IMR-90 (cell line): ENCODE results near the gene TOB2. TPM values are rescaled to one million over a fixed set of nuclear protein-coding genes. Genes with fewer than 3 reads are reported as not detected.

ENCODE experiments used
- ATAC-seq: fragments of 200-7000 bp; cut with Tn5 transposase; 2 replicates; pipeline ENCODE4 v1.9.1; 2020; ENCODE audit warnings: low read depth, mild to moderate bottlenecking, moderate library complexity
- BruUV-seq: library from RNA; stranded (reverse); fragments of 400-500 nt; replicated peaks from 2 replicates; lab custom pipeline; 2021; lab: Mats Ljungman, UMichigan
- CTCF ChIA-PET: fragments of 300-600 bp; formaldehyde crosslinking; extraction: SDS; loops from one replicate; lab custom pipeline; 2021; ENCODE audit warnings: antibody characterized with exemption; lab: Yijun Ruan, JAX
- POLR2A ChIA-PET: fragments of 300-600 bp; sonication (Branson Sonifier 250); formaldehyde crosslinking; loops from one replicate; lab custom pipeline; 2022; ENCODE audit warnings: antibody characterized with exemption; ENCODE audit not compliant: unreplicated experiment; lab: Charles Lee
- DNase-seq: peaks from one replicate; pipeline ENCODE4 v3.0.0; 2013
- H2AFZ ChIP-seq: replicated peaks from 2 replicates; pipeline ENCODE3; 2013; ENCODE audit warnings: low read length, mild to moderate bottlenecking; ENCODE audit not compliant: poor library complexity
- H2AK5ac ChIP-seq: 2 replicates; pipeline ENCODE4 v1.6.1; 2013; ENCODE audit warnings: low read depth, low read length, inconsistent platforms
- H2AK9ac ChIP-seq: replicated peaks from 2 replicates; pipeline ENCODE3; 2013; ENCODE audit warnings: mild to moderate bottlenecking, low read depth, low read length, moderate library complexity; ENCODE audit not compliant: poor library complexity
- H2BK120ac ChIP-seq: 2 replicates; pipeline ENCODE4 v1.6.1; 2013; ENCODE audit warnings: low read depth, low read length, inconsistent platforms
- H2BK15ac ChIP-seq: 3 replicates; pipeline ENCODE4 v1.6.1; 2013; ENCODE audit warnings: low read depth, low read length, inconsistent platforms
- H2BK20ac ChIP-seq: 2 replicates; pipeline ENCODE4 v1.6.1; 2013; ENCODE audit warnings: low read depth, mild to moderate bottlenecking, inconsistent platforms, low read length, moderate library complexity
- H2BK5ac ChIP-seq: 2 replicates; pipeline ENCODE4 v1.6.1; 2013; ENCODE audit warnings: mild to moderate bottlenecking, low read depth, low read length, inconsistent platforms; ENCODE audit not compliant: poor library complexity, severe bottlenecking
- H3K14ac ChIP-seq: replicated peaks from 2 replicates; pipeline ENCODE4 v1.6.1; 2013; ENCODE audit warnings: low read depth, low read length, inconsistent platforms
- H3K18ac ChIP-seq: 2 replicates; pipeline ENCODE4 v1.6.1; 2013; ENCODE audit warnings: low read depth, low read length, control low read depth
- H3K23ac ChIP-seq: 2 replicates; pipeline ENCODE4 v1.6.1; 2013; ENCODE audit warnings: low read depth, low read length, inconsistent platforms
- H3K27ac ChIP-seq: 2 replicates; pipeline ENCODE4 v1.5.1; 2013; ENCODE audit warnings: mild to moderate bottlenecking, control low read depth, low read length; ENCODE audit not compliant: insufficient read depth
- H3K27me3 ChIP-seq: 2 replicates; pipeline ENCODE4 v1.6.1; 2013; ENCODE audit warnings: low read length; ENCODE audit not compliant: control insufficient read depth, insufficient read depth
- H3K36me3 ChIP-seq: 2 replicates; pipeline ENCODE4 v1.6.1; 2013; ENCODE audit warnings: low read length, mixed read lengths; ENCODE audit not compliant: control insufficient read depth, insufficient read depth
- H3K4ac ChIP-seq: 2 replicates; pipeline ENCODE4 v1.6.1; 2013; ENCODE audit warnings: low read depth, low read length, inconsistent platforms
- H3K4me1 ChIP-seq: 2 replicates; pipeline ENCODE4 v1.6.1; 2013; ENCODE audit warnings: low read length, mixed read lengths; ENCODE audit not compliant: control insufficient read depth, insufficient read depth
- H3K4me2 ChIP-seq: 2 replicates; pipeline ENCODE4 v1.6.1; 2013; ENCODE audit warnings: low read depth, mild to moderate bottlenecking, control low read depth, low read length, moderate library complexity
- H3K4me3 ChIP-seq: 2 replicates; pipeline ENCODE4 v1.5.1; 2013; ENCODE audit warnings: low read depth, mild to moderate bottlenecking, control low read depth, low read length, moderate library complexity; ENCODE audit not compliant: insufficient read depth
- H3K56ac ChIP-seq: 2 replicates; pipeline ENCODE4 v1.6.1; 2013; ENCODE audit warnings: low read length, inconsistent platforms; ENCODE audit not compliant: insufficient read depth; ENCODE audit errors: extremely low read depth
- H3K79me1 ChIP-seq, 2 experiments: 2 replicates each; pipeline ENCODE4 v1.6.1; 2013; ENCODE audit warnings: low read length in 2 of 2, inconsistent platforms in 1 of 2, low read depth in 1 of 2
- H3K9ac ChIP-seq: 2 replicates; pipeline ENCODE4 v1.6.1; 2013; ENCODE audit warnings: low read depth, low read length, control low read depth
- H3K9me1 ChIP-seq: 2 replicates; pipeline ENCODE4 v1.6.1; 2013; ENCODE audit warnings: low read length, inconsistent platforms; ENCODE audit not compliant: insufficient read depth
- H3K9me3 ChIP-seq: 2 replicates; pipeline ENCODE4 v1.6.1; 2013; ENCODE audit warnings: low read length; ENCODE audit not compliant: control insufficient read depth, insufficient read depth
- H4K20me1 ChIP-seq: 2 replicates; pipeline ENCODE4 v1.6.1; 2013; ENCODE audit warnings: low read length, inconsistent platforms; ENCODE audit not compliant: insufficient read depth
- H4K5ac ChIP-seq: 2 replicates; pipeline ENCODE4 v1.6.1; 2013; ENCODE audit warnings: mild to moderate bottlenecking, low read depth, low read length, control low read depth
- H4K8ac ChIP-seq, 2 experiments: 2 replicates each; pipeline ENCODE4 v1.6.1; 2013; ENCODE audit warnings: low read depth in 2 of 2, low read length in 2 of 2, control low read depth in 1 of 2, inconsistent platforms in 1 of 2
- H4K91ac ChIP-seq: 2 replicates; pipeline ENCODE4 v1.6.1; 2013; ENCODE audit warnings: low read depth, low read length, inconsistent platforms; ENCODE audit not compliant: insufficient read depth
- BHLHE40 ChIP-seq: fragments of 150-350 bp; IDR thresholded peaks from 2 replicates; pipeline ENCODE4 v1.6.1; 2016; ENCODE audit warnings: mild to moderate bottlenecking, low read depth, low read length
- CEBPB ChIP-seq: IDR thresholded peaks from 2 replicates; pipeline ENCODE4 v1.6.1; 2012; ENCODE audit warnings: low read depth, low read length, improper control_type of control experiment
- CHD1 ChIP-seq: IDR thresholded peaks from 2 replicates; pipeline ENCODE4 v1.6.1; 2012; ENCODE audit warnings: low read depth, low read length, improper control_type of control experiment
- FOS ChIP-seq: fragments of 150-350 bp; IDR thresholded peaks from 2 replicates; pipeline ENCODE4 v1.6.1; 2016; ENCODE audit warnings: low read depth, low read length
- MAFK ChIP-seq: IDR thresholded peaks from 2 replicates; pipeline ENCODE4 v1.6.1; 2012; ENCODE audit warnings: low read depth, low read length, improper control_type of control experiment
- MAZ ChIP-seq: IDR thresholded peaks from 2 replicates; pipeline ENCODE4 v1.6.1; 2012; ENCODE audit warnings: low read depth, mild to moderate bottlenecking, low read length, improper control_type of control experiment, moderate library complexity, borderline replicate concordance
- MXI1 ChIP-seq: IDR thresholded peaks from 2 replicates; pipeline ENCODE4 v1.6.1; 2012; ENCODE audit warnings: low read depth, mild to moderate bottlenecking, low read length, moderate library complexity, borderline replicate concordance
- NFE2L2 ChIP-seq: fragments of 150-350 bp; IDR thresholded peaks from 2 replicates; pipeline ENCODE4 v1.6.1; 2016; ENCODE audit warnings: low read depth, mild to moderate bottlenecking, low read length
- POLR2A ChIP-seq: IDR thresholded peaks from 2 replicates; pipeline ENCODE4 v1.6.1; 2012; ENCODE audit warnings: mild to moderate bottlenecking, low read depth, low read length
- RAD21 ChIP-seq: IDR thresholded peaks from 2 replicates; pipeline ENCODE4 v1.6.1; 2012; ENCODE audit warnings: low read length, improper control_type of control experiment
- RCOR1 ChIP-seq: IDR thresholded peaks from 2 replicates; pipeline ENCODE4 v1.6.1; 2012; ENCODE audit warnings: mild to moderate bottlenecking, low read length, improper control_type of control experiment; ENCODE audit not compliant: insufficient replicate concordance
- RFX5 ChIP-seq: IDR thresholded peaks from 2 replicates; pipeline ENCODE4 v1.8.0; 2012; ENCODE audit warnings: low read depth, mild to moderate bottlenecking, low read length, moderate library complexity
- SMC3 ChIP-seq: fragments of 150-350 bp; IDR thresholded peaks from 2 replicates; pipeline ENCODE4 v1.6.1; 2016; ENCODE audit warnings: low read depth, mild to moderate bottlenecking, antibody characterized with exemption, low read length, moderate library complexity
- WGBS, 2 experiments: methylation state at CpG; one replicate each; pipeline versions ENCODE4 v1.1.5 to v1.1.7; 2013; ENCODE audit warnings: missing lambda C conversion rate in 2 of 2; ENCODE audit not compliant: insufficient read length in 1 of 2; ENCODE audit errors: extremely low coverage in 2 of 2; 5-methylcytosine and 5-hydroxymethylcytosine counted together
- dilution Hi-C: fragments of 300-500 bp; cut with HindIII; formaldehyde crosslinking; loops from one replicate; pipeline ENCODE4 v1.14.3; 2018; ENCODE audit warnings: low sequenced_read_pairs; ENCODE audit not compliant: unreplicated experiment
- in situ Hi-C: fragments of 300-500 bp; cut with MboI; formaldehyde crosslinking; loops from 3 replicates; pipeline ENCODE4 v1.14.3; 2019; ENCODE audit warnings: low sequenced_read_pairs, inconsistent platforms, mixed read lengths
- intact Hi-C: fragments of 100-400 bp; cut with micrococcal nuclease; formaldehyde crosslinking; loops from 2 replicates; pipeline ENCODE4 v1.10.0; 2022
- polyA plus RNA-seq, 3 experiments: library from polyadenylated mRNA; depleted of rRNA; stranded (reverse); fragments of >200 nt; gene quantifications; 2 replicates each; pipeline ENCODE4 v1.2.3, GENCODE V29; 2012; ENCODE audit warnings: low replicate concordance in 1 of 3
- total RNA-seq: library from RNA; depleted of rRNA; stranded (reverse); fragments of >200 nt; gene quantifications from 2 replicates; pipeline ENCODE4 v1.2.3, GENCODE V29; 2012
- TF ChIP-seq, protein P1 (sequence below): fragments of 150-350 bp; IDR thresholded peaks from 2 replicates; pipeline ENCODE4 v1.6.1; 2016; ENCODE audit warnings: low read depth, mild to moderate bottlenecking, low read length, moderate library complexity, borderline replicate concordance
- TF ChIP-seq, protein P2 (sequence below): conservative IDR thresholded peaks from 2 replicates; pipeline ENCODE4 v1.5.1; 2012; ENCODE audit warnings: mild to moderate bottlenecking, low read depth, low read length, improper control_type of control experiment
- TF ChIP-seq, protein P3 (sequence below): fragments of 150-350 bp; IDR thresholded peaks from 2 replicates; pipeline ENCODE4 v1.6.1; 2017; ENCODE audit warnings: mild to moderate bottlenecking, antibody characterized with exemption, low read length, low read depth

The TOB2 gene
- total and polyA plus RNA-seq, 2 of the 4 experiments (the other 2 are of a cell fraction) = 17.4 to 23.3 TPM

DNA sequence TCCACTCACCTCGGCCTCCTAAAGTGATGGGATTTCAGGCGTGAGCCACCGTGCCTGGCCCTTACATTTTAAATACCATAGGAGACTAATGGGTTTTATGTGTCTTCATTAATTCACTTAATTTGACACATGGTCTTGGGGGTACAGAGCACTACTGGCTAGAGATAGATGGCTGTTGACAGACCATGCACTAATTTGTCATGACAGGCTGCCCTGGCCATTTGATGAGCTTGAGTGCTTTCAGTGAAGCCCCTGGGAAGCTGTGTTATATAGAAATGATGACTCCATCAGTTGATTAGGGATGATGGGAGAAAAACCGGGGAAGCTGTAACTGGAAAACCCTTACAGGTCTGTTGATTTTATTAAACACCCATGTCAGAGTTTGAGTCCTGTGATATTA, 15.3 kb upstream of the TOB2 start:
- no peak overlapping the region for H3K4ac ChIP-seq
- no peak overlapping the region for H2BK20ac ChIP-seq
- H3K56ac ChIP-seq = no peak overlapping the region
- H3K4me2 ChIP-seq = no peak overlapping the region
- ATAC-seq (no peak), DNase-seq (no peak)
- no peak overlapping the region for H2AFZ ChIP-seq
- H3K79me1 ChIP-seq = peaks cover 11 to 33% of the 10 kb centered on the region in 2 experiments
- intact Hi-C loops = no loop called here
- H2AK9ac ChIP-seq = no peak overlapping the region
- no peak overlapping the region for H4K91ac ChIP-seq
- ChIA-PET CTCF (no interaction called here), POLR2A (interaction anchor here (0.6 kb wide), 1 partner anchor 15 kb away, joined by 6 read pairs; no protein-coding TSS in a partner anchor)
- no peak overlapping the region for H2BK15ac ChIP-seq
- H3K14ac ChIP-seq = no peak overlapping the region
- H3K27ac ChIP-seq = no peak overlapping the region
- H2AK5ac ChIP-seq = no peak overlapping the region
- in situ Hi-C loops = no loop called here
- H3K9me1 ChIP-seq = no peaks in the 10 kb centered on the region; the same call in 1 of the 2 replicates
- no TSS peak for BruUV-seq
- WGBS, 2 experiments = no CpG with 5 or more reads among the region's 4 CpGs
- H3K9ac ChIP-seq = no peak overlapping the region
- no peaks in the 10 kb centered on the region for H3K27me3 ChIP-seq
- no peaks in the 10 kb centered on the region for H3K4me1 ChIP-seq
- no peak overlapping the region for H3K23ac ChIP-seq
- no peak overlapping the region for H3K4me3 ChIP-seq
- H3K9me3 ChIP-seq = no peaks in the 10 kb centered on the region
- no peak overlapping the region for H3K18ac ChIP-seq
- H4K5ac ChIP-seq = no peak overlapping the region
- H3K36me3 ChIP-seq = peaks cover 60% of the 10 kb centered on the region
- TF ChIP-seq RFX5 = no peak
- no peak for TF ChIP-seq FOS
- TF ChIP-seq CHD1 = no peak
- TF ChIP-seq, protein P1, sequence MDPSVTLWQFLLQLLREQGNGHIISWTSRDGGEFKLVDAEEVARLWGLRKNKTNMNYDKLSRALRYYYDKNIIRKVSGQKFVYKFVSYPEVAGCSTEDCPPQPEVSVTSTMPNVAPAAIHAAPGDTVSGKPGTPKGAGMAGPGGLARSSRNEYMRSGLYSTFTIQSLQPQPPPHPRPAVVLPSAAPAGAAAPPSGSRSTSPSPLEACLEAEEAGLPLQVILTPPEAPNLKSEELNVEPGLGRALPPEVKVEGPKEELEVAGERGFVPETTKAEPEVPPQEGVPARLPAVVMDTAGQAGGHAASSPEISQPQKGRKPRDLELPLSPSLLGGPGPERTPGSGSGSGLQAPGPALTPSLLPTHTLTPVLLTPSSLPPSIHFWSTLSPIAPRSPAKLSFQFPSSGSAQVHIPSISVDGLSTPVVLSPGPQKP = no peak
- TF ChIP-seq RCOR1 = no peak
- TF ChIP-seq BHLHE40 = no peak
- no peak for TF ChIP-seq RAD21
- TF ChIP-seq, protein P2, sequence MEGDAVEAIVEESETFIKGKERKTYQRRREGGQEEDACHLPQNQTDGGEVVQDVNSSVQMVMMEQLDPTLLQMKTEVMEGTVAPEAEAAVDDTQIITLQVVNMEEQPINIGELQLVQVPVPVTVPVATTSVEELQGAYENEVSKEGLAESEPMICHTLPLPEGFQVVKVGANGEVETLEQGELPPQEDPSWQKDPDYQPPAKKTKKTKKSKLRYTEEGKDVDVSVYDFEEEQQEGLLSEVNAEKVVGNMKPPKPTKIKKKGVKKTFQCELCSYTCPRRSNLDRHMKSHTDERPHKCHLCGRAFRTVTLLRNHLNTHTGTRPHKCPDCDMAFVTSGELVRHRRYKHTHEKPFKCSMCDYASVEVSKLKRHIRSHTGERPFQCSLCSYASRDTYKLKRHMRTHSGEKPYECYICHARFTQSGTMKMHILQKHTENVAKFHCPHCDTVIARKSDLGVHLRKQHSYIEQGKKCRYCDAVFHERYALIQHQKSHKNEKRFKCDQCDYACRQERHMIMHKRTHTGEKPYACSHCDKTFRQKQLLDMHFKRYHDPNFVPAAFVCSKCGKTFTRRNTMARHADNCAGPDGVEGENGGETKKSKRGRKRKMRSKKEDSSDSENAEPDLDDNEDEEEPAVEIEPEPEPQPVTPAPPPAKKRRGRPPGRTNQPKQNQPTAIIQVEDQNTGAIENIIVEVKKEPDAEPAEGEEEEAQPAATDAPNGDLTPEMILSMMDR = no peak
- TF ChIP-seq, protein P3, sequence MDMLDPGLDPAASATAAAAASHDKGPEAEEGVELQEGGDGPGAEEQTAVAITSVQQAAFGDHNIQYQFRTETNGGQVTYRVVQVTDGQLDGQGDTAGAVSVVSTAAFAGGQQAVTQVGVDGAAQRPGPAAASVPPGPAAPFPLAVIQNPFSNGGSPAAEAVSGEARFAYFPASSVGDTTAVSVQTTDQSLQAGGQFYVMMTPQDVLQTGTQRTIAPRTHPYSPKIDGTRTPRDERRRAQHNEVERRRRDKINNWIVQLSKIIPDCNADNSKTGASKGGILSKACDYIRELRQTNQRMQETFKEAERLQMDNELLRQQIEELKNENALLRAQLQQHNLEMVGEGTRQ = no peak
- no peak for TF ChIP-seq SMC3
- TF ChIP-seq POLR2A = no peak
- TF ChIP-seq MXI1 = no peak
- TF ChIP-seq MAFK = no peak
- no peak for TF ChIP-seq MAZ
- TF ChIP-seq CEBPB = no peak
- no peak for TF ChIP-seq NFE2L2
- H4K8ac ChIP-seq = no peak overlapping the region
- no peak overlapping the region for H2BK5ac ChIP-seq
- no peak overlapping the region for H2BK120ac ChIP-seq
- H4K20me1 ChIP-seq = no peaks in the 10 kb centered on the region
- dilution Hi-C loops = no loop called here
